Hindlimb muscle (tissue), 1 donor: ENCODE data around the gene IRF8. TPM values are rescaled to one million over a fixed set of nuclear protein-coding genes. Genes with fewer than 3 reads are reported as not detected.

Experiments
- DNase-seq: peaks from one replicate; pipeline ENCODE4 v3.0.0-alpha.2; 2013
- polyA plus RNA-seq: library from polyadenylated mRNA; unstranded; fragments of 120-200 nt; gene quantifications from one replicate; pipeline ENCODE4 v1.2.1, GENCODE V29; 2013; ENCODE audit not compliant: insufficient read length

Gene IRF8
- polyA plus RNA-seq, 1 donor = 10.2 TPM

DNA sequence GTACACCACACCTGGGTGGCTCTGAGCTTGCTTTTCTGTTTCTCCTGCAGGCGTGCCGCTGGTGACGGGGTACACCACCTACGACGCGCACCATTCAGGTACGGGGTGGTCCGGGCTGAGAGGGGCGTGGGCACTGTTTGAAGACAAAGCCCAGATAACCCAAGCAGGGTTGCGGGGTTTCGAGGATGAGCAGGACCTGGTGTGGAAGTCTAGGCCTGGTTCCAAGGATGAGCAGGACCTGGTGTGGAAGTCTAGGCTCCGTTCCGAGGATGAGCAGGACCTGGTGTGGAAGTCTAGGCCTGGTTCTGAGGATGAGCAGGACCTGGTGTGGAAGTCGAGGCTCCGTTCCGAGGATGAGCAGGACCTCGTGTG lies 15.4 kb downstream of the IRF8 start:
- DNase-seq = no peak

GRCh38 chr16:85915125-85915845 lies 16.3 kb downstream of the IRF8 start:
- no peak for DNase-seq

DNA sequence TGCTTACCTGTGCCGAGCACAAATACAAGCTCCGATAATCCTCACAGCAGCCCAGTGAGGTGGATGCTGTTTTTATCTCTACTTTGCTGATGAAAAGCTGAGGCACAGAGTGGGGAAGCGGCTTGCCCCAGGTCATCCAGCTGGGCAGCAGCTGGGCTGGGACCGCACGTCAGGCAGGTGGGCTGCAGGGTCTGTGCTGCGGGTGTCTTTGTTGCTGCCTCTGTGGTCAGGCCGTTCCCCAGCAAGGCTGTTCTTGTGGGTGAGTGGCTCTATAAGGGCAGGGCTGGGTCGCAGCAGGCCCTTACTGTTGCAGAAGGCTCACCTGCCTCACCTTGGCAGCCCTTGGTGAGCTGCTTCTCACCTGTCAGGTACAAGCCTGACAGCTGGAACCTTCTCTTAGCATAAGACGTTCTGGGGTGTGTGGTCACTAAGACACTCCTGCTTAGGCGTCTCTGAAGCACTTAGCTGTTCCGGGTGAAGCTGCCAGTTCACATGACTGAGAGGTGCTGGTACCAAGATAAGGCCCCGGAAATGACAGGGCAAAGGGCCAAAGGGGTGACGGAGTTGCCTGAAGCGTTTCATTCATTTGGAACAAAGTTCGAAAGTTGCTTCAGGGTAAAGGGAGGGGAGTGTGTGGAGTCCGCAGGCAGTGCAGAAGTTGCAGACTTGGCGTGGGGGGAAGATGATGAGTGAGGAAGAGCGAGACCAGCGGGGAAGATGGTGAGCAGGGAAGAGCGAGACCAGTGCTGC lies 17.4 kb downstream of the IRF8 start:
- no peak for DNase-seq

GRCh38 chr16:85917012-85917411 lies 18.1 kb downstream of the IRF8 start:
- DNase-seq = no peak

GRCh38 chr16:85917959-85918358 lies 19.0 kb downstream of the IRF8 start:
- no peak for DNase-seq

GRCh38 chr16:85918436-85918835 lies 19.5 kb downstream of the IRF8 start:
- DNase-seq = no peak

GRCh38 chr16:85919271-85920267 lies 20.6 kb downstream of the IRF8 start:
- DNase-seq = no peak

- DNase-seq = no peak
These were observed 22.1 kb downstream of the IRF8 start for GRCh38 chr16:85921026-85921425.

GRCh38 chr16:85923153-85924021 lies 24.4 kb downstream of the IRF8 start:
- peak; percentile 56 for DNase-seq

DNA sequence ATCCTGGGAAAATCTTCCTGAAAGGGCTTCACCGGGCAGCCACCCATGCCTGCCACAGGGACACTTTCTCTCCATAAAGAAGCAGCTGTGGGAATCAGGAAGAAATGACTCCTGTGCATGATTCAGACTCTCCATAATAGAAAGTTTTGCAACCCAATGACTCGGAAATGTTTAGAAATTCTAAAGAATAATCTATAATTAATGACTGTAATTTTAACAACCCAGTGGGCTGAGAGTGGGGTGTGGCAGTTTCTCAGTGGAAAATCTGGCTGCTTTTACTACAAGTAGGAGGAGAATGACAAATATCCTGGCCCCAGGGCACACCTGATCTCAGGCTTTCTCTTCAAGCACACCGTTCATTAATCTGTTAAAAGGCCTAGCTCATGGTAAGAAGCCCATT lies 25.7 kb downstream of the IRF8 start:
- DNase-seq = no peak

DNA sequence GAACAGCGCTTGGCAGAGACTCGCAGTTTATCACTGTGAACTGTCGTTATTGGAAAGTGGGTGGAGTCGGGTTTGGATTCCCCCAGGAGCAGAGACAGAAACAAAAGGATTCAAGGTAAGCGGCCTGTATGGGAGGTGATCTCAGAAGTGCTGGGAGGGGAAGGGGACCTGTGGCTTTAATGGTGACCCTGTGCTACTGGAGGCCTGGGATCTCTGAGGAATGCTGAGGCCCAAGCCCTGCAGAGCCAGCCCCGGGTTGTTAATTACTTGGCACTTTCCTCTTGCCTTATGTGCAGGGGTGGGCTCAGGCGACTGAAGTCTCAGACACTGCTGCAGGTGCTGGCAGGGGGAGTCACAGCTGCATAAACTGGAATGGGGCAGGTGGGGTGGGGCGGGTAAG lies 27.4 kb downstream of the IRF8 start:
- DNase-seq = no peak

GRCh38 chr16:85927371-85927770 lies 28.4 kb downstream of the IRF8 start:
- DNase-seq = no peak

- no peak for DNase-seq
These were observed 29.0 kb downstream of the IRF8 start for GRCh38 chr16:85927959-85928358.

- DNase-seq = peak; percentile 78
These were observed 29.4 kb downstream of the IRF8 start for GRCh38 chr16:85928401-85928820.

DNA sequence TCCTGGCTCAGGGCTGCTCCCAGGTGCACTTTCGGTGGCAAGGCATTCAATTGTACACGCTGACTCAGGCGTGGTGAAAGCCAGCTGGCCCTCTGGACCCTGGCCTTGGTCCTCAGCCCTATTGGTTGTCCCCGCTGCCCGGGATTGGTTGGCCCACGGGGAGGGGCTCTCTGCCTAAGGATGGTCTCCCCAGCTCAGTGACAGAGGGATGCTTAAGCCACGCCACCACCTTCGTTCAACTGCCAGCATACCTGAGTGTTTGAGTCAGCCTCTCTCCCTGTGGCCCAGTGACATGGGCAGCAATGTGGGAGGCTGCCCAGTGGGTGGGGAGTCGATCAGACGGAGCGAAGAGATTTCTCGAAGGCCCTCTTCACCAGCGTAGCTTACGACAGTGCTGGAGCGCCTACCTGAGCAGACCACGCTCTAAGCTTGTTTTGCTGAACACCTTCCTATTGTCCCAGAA lies 30.3 kb downstream of the IRF8 start:
- DNase-seq = no peak

DNA sequence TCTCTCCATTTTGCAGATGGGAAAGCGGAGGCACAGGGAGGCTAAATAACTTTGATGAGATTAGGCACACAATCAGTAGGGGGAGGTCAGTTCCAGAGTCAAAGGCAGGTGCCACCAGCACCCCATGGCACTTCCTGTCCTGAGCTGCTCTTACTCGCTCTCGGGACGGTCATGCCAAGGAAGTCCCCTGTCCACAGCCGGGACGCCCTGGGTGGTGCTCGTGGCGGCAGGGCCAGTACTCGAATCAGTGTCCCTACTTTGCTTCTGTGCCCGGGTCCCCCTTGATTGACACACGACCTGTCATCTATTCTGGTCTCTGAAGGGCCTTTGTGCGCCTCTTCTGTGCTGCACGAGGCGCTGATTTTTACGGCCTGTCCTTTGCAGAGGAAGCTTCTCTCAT lies 31.3 kb downstream of the IRF8 start:
- no peak for DNase-seq

DNA sequence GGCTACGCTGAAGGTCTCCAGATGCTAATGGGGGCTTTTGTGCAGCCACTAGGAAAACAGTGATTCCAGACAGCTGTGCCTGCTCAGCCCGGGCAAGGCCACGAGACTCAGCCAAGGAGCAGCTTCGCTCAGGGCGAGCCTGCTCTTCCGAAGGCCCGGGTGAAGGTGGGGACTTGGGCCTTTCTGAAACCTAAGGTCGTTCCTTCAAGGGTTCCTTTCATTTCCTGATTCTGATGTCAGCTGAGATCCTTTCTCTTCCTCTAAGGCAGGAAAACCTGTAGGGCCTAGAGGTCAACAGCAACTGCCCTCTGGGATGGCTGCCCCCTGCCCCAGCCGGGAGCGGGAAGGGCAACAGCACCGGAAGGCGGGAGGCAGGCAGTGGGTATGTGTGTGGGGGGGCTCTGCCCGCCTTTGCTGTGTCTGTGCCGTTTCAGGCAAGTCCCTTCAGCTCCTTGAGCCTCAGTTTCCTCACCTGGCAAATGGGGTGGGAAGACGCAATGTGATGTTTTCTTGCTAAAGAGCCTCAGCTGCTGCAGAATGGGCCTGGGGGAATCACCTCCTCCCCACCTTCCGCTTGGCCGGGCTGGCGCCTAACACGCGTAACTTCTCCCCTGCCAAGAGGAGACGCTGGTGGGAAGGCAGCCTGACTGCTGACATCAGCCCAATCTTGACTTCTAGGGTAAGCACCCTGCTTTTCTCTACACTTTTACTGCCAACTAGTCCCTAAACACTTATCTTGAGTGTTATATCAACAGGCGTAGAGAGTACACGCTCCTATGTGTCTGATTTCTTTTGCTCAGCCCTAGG lies 32.8 kb downstream of the IRF8 start:
- DNase-seq = no peak

DNA sequence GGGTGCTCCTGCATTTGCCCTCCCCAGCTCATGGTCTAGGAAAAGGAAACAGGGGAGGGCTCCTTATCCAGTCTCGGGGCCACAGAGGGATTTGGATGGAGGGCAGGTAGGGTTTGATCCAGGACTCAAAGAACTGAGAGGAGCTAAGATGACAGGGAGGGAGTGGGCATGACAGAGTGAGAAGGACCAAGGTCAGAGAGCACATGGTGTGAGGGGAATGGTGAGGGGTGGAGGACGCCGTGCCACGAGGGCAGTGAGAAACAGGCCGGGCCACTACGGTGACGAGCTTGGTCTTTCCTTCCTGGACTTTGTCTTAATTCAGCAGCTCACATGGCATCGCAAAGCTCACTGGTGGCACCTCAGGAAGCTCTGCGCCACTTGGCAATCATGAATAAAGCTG lies 35.2 kb downstream of the IRF8 start:
- DNase-seq = no peak

- no peak for DNase-seq
These were observed 36.5 kb downstream of the IRF8 start for GRCh38 chr16:85935391-85935973.

- DNase-seq = no peak
These were observed 37.2 kb downstream of the IRF8 start for GRCh38 chr16:85935974-85936760.
